ENCODE data around the gene SP4.

SP4 gene

GRCh38 chr7:21426286-21427181 lies 1.3 kb upstream of the SP4 start:
- TF ChIP-seq GATA3 (IDR thresholded peaks at IDR 0.05; ENCODE audit: low read depth, low read length) = no peak
- TF ChIP-seq GATA2 (IDR thresholded peaks at IDR 0.05; ENCODE audit: low read depth, low read length) = no peak

GRCh38 chr7:21427182-21427870 lies 557 bp upstream of the SP4 start:
- TF ChIP-seq GATA2 (IDR thresholded peaks at IDR 0.05; ENCODE audit: low read depth, low read length) (no peak), GATA3 (IDR thresholded peaks at IDR 0.05; ENCODE audit: low read depth, low read length) (no peak)

- TF ChIP-seq GATA3 (IDR thresholded peaks at IDR 0.05; ENCODE audit: low read depth, low read length) = no peak
- no peak for TF ChIP-seq GATA2 (IDR thresholded peaks at IDR 0.05; ENCODE audit: low read depth, low read length)
These were observed 717 bp downstream of the SP4 start for GRCh38 chr7:21428659-21428941.

GRCh38 chr7:21429021-21429420 lies 1.1 kb downstream of the SP4 start:
- TF ChIP-seq GATA2 (IDR thresholded peaks at IDR 0.05; ENCODE audit: low read depth, low read length) = no peak
- no peak for TF ChIP-seq GATA3 (IDR thresholded peaks at IDR 0.05; ENCODE audit: low read depth, low read length)

GRCh38 chr7:21429786-21430574 lies 2.1 kb downstream of the SP4 start:
- no peak for TF ChIP-seq GATA3 (IDR thresholded peaks at IDR 0.05; ENCODE audit: low read depth, low read length)
- no peak for TF ChIP-seq GATA2 (IDR thresholded peaks at IDR 0.05; ENCODE audit: low read depth, low read length)

- TF ChIP-seq GATA2 (IDR thresholded peaks at IDR 0.05; ENCODE audit: low read depth, low read length) (no peak), GATA3 (IDR thresholded peaks at IDR 0.05; ENCODE audit: low read depth, low read length) (no peak)
These were observed 2.7 kb downstream of the SP4 start for GRCh38 chr7:21430575-21430954.

- peak; percentile 81 for TF ChIP-seq GATA2 (IDR thresholded peaks at IDR 0.05; ENCODE audit: low read depth, low read length)
- peak; percentile 57 for TF ChIP-seq GATA3 (IDR thresholded peaks at IDR 0.05; ENCODE audit: low read depth, low read length)
These were observed 15.4 kb downstream of the SP4 start for GRCh38 chr7:21443149-21443841.

GRCh38 chr7:21448974-21449373 lies 21.1 kb downstream of the SP4 start:
- TF ChIP-seq GATA2 (IDR thresholded peaks at IDR 0.05; ENCODE audit: low read depth, low read length) (no peak), GATA3 (IDR thresholded peaks at IDR 0.05; ENCODE audit: low read depth, low read length) (no peak)

- no peak for TF ChIP-seq GATA2 (IDR thresholded peaks at IDR 0.05; ENCODE audit: low read depth, low read length)
- TF ChIP-seq GATA3 (IDR thresholded peaks at IDR 0.05; ENCODE audit: low read depth, low read length) = no peak
These were observed 22.2 kb downstream of the SP4 start for GRCh38 chr7:21450076-21450475.

- TF ChIP-seq GATA3 (IDR thresholded peaks at IDR 0.05; ENCODE audit: low read depth, low read length) (no peak), GATA2 (IDR thresholded peaks at IDR 0.05; ENCODE audit: low read depth, low read length) (no peak)
These were observed 23.1 kb downstream of the SP4 start for GRCh38 chr7:21450941-21451340.

- TF ChIP-seq GATA3 (IDR thresholded peaks at IDR 0.05; ENCODE audit: low read depth, low read length) = no peak
- TF ChIP-seq GATA2 (IDR thresholded peaks at IDR 0.05; ENCODE audit: low read depth, low read length) = no peak
These were observed 26.3 kb downstream of the SP4 start for GRCh38 chr7:21454182-21454581.

- TF ChIP-seq GATA3 (IDR thresholded peaks at IDR 0.05; ENCODE audit: low read depth, low read length) (no peak), GATA2 (IDR thresholded peaks at IDR 0.05; ENCODE audit: low read depth, low read length) (no peak)
These were observed 27.0 kb downstream of the SP4 start for GRCh38 chr7:21454906-21455305.

GRCh38 chr7:21461282-21461681 lies 33.4 kb downstream of the SP4 start:
- TF ChIP-seq GATA3 (IDR thresholded peaks at IDR 0.05; ENCODE audit: low read depth, low read length) (no peak), GATA2 (IDR thresholded peaks at IDR 0.05; ENCODE audit: low read depth, low read length) (no peak)

- no peak for TF ChIP-seq GATA2 (IDR thresholded peaks at IDR 0.05; ENCODE audit: low read depth, low read length)
- no peak for TF ChIP-seq GATA3 (IDR thresholded peaks at IDR 0.05; ENCODE audit: low read depth, low read length)
These were observed 34.2 kb downstream of the SP4 start for GRCh38 chr7:21462081-21462480.
